ENCODE measurements around the gene TNS1. TPM values are rescaled to one million over a fixed set of nuclear protein-coding genes. Genes with fewer than 3 reads are reported as not detected.

Gene TNS1
- total RNA-seq, 1 experiment from 2014 or later: 6.2 TPM

GRCh38 chr2:217944366-217944765 is 58.4 kb downstream of the TNS1 start:
- no peaks in the 10 kb centered on the region for H3K79me2 ChIP-seq (ENCODE audit: insufficient read depth, low read length)
- ChIA-PET POLR2A (no interaction called here), RAD21 (ENCODE audit: low non-redundant PET in 1 of 2, low total read pairs in 2 of 2, uncharacterized antibody in 2 of 2, unreplicated experiment in 2 of 2) (interaction anchor here in 1 of 2 experiments (0.7 kb wide), 1 partner anchor 40 kb away, joined by 3 read pairs; no protein-coding TSS in a partner anchor), CTCF (no interaction called here)
- H3K4me3 ChIP-seq (replicated peaks in 1 of 2; ENCODE audit: low read depth in 1 of 2, low read length in 2 of 2): no peak overlapping the region
- peak overlapping the region; percentile 34; the same call in 1 of the 2 replicates for H3K4me2 ChIP-seq (ENCODE audit: low read length)
- H4K20me1 ChIP-seq (ENCODE audit: insufficient read depth): no peaks in the 10 kb centered on the region
- no peak overlapping the region for H3K27ac ChIP-seq (ENCODE audit: low read depth, low read length)
- no peak overlapping the region for H2AFZ ChIP-seq (ENCODE audit: low read depth, low read length, poor library complexity, severe bottlenecking)
- intact Hi-C loops (cut with micrococcal nuclease): no loop called here
- BruUV-seq (replicated peaks): no TSS peak
- no peak for DNase-seq (ENCODE audit: low read depth, low spot score)
- H3K4me1 ChIP-seq (ENCODE audit: control insufficient read depth in 1 of 2, insufficient read depth in 2 of 2, low read length in 2 of 2): peaks cover 9 to 10% of the 10 kb centered on the region in 2 experiments; a peak in 3 of 4 replicates
- H3K9me2 ChIP-seq (ENCODE audit: insufficient read depth): no peaks in the 10 kb centered on the region
- ATAC-seq: no peak
- no peaks in the 10 kb centered on the region for H3K9me3 ChIP-seq (ENCODE audit: control insufficient read depth in 1 of 2, insufficient read depth in 1 of 2, low read depth in 1 of 2, low read length in 2 of 2)
- H3K27me3 ChIP-seq (ENCODE audit: insufficient read depth, low read length): no peaks in the 10 kb centered on the region
- no peak overlapping the region for H3K9ac ChIP-seq (ENCODE audit: low read length)
- TF ChIP-seq CEBPB (IDR thresholded peaks at IDR 0.05; ENCODE audit: low read depth) (no peak), EZH2phosphoT487 (IDR thresholded peaks at IDR 0.05; ENCODE audit: borderline replicate concordance) (no peak), FOSL1 (IDR thresholded peaks at IDR 0.05; ENCODE audit: low read depth) (no peak), ZBTB33 (IDR thresholded peaks at IDR 0.05; ENCODE audit: extremely low read depth, insufficient replicate concordance, low read length) (no peak), SP1 (IDR thresholded peaks at IDR 0.05; ENCODE audit: low read depth) (no peak), RAD21 (IDR thresholded peaks at IDR 0.05; ENCODE audit: low read depth) (no peak)
- H3K36me3 ChIP-seq (ENCODE audit: control insufficient read depth in 1 of 2, insufficient read depth in 2 of 2, low read length in 2 of 2): no peaks in the 10 kb centered on the region

All from HCT116 (cell line).